EL (cell line): ENCODE results near the gene FAM53B.
"Not testable (repeated sequence)": the region's sequence is repeated elsewhere in the genome, so short reads cannot be mapped to it uniquely, and the experiment has no call there.

Source experiments
- DNase-seq: peaks from one replicate; pipeline ENCODE4 v3.0.0-alpha.2; 2016

Gene FAM53B

DNA sequence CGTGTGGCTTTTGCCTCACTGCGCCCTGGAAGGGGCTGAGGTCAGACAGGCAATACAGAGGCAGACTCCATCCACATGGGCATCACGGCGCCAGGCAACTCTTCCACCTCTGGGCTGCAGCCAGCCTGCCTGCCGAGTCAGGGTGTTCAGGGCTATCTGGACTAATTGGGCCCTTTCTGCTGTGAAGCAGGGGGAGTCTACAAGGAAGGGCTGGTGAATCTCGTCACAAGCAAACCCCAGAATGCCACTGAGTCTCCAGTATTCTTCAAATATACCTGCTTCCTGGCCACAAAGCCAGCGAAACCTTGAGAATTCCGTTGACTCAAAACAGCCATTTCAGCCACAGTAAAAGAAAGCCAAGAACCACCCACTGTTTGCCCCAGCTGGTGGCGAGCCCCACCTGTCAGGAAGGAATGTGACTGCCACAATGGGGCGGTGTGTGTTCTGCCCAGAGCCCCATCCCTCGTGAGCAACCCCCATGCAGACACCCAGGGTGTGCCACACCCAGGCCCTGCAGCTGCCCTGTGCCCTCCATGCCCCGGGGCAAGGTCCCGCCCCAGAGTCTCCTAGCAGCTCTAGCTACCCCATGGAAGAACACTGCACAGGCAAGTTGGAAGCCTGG, 117.3 kb downstream of the FAM53B start:
- DNase-seq, result no peak

DNA sequence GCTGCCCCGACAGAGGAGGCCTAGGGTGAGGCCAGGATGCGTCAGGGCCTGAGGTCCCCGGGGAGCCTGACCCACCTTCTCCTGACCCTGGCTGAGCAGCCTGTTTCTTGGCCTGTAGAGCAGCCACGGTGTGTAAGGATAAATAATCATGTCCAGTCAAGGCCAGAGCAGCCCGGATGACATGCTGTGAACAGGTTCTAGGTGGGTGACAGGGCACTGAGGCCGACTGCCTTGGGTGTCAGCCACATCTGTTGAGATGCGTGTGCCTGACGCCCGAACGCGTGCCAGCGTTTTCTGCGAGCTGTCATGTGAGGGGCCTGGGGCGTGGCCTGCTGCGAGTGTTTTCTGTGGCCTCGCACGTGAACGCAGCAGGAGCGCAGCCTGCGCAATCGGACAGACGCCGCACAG, 118.3 kb downstream of the FAM53B start:
- no peak for DNase-seq

DNA sequence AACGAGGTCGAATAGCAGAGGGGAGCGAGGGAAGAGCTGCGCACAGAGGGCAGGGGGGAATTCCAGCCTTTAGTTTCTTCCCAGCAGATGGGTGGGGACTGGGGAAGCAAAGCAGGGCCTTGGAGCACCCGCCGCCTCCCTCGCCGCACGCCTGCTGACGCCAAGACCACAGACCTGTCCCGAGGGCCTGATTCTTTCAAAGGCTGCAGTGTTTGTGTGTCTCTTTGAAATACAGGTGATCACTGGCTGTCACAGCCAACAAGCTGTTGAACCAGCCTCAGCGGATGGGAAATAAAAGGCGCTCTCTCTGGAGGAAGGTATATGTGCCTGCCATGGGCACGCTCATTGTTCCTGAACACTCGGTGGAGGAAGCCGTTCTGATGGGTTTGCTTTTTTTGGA, 119.3 kb downstream of the FAM53B start:
- no peak for DNase-seq

DNA sequence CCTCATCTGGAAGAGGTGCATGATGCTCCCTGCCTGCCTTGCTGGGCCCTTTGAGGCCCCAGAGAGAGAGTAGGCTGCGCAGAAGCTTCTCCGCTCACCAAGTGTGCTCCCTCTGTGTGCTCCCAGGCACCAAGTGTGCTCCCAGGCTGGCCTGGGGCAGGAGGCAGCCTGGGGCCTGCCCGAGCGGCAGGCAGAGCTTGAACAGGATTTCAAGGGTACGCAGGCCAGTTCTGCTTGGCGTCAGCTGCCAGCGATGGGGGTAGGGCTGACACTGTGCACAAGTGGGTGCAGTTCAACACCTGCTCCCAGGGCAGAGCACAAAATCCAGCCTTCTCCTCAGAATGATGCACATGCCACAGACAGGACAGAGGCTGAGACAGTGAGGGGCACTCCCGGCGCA, 119.7 kb downstream of the FAM53B start:
- DNase-seq, result no peak

DNA sequence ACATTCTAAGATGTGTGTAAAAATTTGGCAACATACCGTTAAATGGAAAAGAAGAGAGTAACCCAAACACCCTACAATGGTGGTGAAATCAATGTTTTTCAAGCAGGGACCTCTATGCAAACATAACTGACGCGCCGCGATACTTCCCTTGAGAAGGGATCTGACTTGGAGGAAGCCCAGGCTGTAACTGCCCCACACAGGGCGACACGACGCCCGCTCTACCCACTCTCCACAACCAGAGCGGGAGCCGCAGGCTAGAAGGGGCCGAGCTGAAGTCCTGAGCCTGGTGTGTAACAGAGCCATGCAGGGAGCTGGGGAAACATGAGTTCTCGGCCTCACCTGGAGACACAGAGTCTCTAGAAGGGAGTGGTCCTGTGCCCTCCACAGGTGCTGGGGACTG, 120.2 kb downstream of the FAM53B start:
- DNase-seq, result no peak

DNA sequence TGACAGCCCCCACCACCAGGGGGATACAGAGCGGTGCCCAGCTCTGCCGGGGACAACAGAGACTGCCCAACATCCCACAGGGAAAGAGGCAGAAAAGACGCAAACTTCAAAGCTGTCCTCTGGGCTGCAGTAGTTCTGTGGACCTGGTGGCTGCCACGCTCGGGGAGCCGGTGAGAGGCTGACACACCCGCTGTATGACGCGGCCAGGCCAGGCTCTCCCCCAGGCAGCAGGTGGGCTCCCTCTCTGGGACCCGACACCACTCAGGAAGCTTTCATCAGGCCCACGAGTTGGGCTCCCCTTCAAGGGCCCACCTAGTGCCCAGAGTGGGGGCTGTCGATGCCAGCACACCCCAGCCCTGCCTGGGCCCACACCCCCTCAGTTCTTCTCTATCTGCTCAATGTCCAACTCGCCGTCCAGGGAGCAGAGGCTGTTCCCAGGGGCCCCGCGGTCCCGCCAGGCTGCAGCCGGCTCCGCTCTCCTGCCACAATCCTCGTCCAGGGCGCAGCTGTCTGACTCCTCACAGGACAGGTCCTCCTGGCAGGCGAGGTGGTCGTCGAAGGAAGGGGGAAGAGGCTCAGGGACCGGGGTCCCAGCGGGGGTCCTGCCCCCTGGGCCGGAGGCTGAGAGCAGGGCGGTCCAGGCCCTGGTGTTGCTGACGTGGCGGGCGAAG, 121.2 kb downstream of the FAM53B start:
- no peak for DNase-seq

GRCh38 chr10:124622158-124622557, 122.0 kb downstream of the FAM53B start:
- no peak for DNase-seq

GRCh38 chr10:124621637-124622036, 122.5 kb downstream of the FAM53B start:
- no peak for DNase-seq

DNA sequence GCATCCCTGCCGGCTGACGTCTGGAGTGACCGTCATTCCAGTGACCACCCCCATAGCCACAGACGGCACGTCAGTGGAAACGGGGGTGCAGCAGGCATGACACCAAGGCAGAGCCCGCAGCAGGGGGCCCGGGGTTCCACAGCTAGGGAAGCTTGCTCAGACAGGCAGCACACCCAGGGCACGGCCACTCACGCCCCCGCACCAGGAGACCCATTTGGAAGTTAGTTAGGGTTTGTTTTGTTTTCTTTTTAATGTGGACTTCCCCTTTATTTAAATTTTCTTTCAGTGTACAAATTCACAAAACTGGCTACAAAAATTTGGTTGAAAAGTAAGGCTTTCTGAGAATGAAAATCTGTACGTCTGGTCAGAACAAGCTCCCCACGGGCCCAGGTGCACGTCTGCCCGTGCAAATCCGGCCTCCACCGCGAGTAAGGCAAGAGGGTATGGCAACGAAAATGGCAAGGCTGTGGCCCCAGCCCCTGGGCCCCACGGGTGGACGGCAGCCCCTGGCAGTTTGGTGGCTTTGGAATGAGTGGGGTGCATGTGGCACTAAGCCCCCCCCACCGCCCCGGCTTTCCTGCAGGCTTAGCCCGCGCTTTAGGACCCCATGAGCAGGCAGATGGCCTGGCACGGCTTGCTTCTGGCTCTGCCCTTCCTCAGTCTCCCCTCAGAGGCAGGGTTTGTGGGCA, 124.2 kb downstream of the FAM53B start:
- no peak for DNase-seq

DNA sequence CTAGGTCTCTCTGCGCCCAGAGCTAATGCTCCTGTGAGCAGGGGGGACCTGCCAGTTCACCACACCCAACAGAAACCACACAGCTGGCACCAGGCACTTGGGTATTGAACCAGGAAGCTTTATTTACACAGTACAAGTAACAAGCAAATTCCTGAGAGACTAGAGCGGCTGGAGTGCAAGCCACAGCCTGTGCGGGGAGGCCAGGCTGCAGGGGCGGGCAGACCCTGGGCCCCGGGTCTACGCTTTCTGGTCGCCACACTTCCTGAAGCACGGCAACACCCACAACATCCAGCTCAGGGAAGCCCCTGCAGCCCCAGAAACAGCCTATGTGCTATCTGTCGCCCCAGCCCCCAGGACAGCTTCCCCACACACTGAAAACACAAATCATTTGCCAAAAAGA, 125.0 kb downstream of the FAM53B start:
- DNase-seq, result no peak

DNA sequence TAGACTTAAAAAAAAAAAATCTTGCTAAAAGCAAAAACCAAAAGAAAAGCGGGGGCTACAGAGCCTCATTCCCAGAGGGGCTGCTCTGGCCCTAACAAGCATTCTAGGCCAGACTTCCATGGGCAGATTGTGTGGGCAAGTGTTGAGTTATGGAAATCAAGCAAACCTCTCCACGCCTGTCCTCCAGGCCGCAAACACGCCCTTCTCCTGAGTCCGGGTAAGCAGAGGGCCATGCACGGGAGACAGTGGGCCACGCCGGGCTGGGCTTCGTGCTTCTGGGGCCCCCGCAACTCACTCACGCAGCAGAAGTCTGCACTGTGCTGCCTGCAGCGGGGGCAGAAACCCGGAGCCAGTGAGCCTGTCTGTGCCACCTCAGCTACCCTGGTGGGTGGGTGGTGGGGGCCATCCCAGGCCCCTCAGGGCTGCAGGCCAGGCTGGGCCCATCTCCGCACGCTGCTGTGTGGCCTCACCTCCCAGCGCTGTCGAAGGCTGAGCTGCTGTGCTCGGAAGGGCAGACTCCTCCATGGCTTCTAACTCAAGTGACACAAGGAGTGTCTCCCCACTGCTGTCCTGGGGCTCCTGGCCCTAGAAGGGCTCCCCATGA, 125.6 kb downstream of the FAM53B start:
- DNase-seq, result no peak

DNA sequence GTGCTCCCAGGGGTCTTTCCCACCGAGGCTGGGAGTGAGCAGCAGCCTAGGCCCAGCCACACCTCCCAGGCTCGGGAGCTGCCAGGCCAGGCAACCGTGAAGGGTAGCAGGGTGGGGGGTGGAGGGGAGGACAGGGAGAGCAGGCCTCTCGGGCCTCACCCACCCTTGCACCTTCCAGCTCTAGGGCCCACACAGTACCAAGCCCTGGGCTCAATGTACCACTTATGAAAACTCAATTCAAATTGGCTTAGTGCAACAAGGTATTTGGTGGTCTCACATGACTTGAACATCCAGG, 127.4 kb downstream of the FAM53B start:
- no peak for DNase-seq

- no peak for DNase-seq
These were observed 127.9 kb downstream of the FAM53B start for GRCh38 chr10:124616040-124616835.

DNA sequence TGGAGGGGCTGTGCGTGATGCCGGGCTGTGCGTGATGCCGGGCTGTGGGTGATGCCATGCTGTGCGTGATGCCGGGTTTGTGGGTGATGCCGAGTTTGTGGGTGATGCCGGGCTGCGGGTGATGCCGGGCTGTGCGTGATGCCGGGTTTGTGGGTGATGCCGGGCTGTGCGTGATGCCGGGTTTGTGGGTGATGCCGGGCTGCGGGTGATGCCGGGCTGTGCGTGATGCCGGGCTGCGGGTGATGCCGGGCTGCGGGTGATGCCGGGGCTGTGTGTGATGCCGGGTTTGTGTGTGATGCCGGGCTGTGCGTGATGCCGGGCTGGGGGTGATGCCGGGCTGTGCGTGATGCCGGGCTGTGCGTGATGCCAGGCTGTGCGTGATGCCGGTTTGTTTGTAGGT, 128.9 kb downstream of the FAM53B start:
- no peak for DNase-seq

GRCh38 chr10:124614003-124614659, 130.0 kb downstream of the FAM53B start:
- no peak for DNase-seq

GRCh38 chr10:124612611-124613498, 131.3 kb downstream of the FAM53B start:
- DNase-seq, result peak; percentile 14

GRCh38 chr10:124611738-124612137, 132.4 kb downstream of the FAM53B start:
- no peak for DNase-seq

DNA sequence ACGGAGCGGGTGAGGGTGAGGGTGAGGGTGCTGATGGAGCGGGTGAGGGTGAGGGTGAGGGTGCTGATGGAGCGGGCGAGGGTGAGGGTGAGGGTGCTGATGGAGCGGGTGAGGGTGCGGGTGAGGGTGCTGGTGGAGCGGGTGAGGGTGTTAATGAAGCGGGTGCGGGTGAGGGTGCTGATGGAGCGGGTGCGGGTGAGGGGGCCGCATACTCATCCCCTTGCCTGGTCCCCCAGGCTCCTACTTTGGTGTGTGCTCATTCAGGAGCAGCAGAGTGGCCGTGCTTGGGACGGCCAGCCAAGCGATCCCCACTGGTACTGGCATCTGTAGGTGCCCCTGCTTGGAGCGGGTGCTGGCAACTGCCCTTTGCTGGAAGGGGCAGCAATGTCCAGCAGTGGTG, 133.3 kb downstream of the FAM53B start:
- not testable (repeated sequence) for DNase-seq

DNA sequence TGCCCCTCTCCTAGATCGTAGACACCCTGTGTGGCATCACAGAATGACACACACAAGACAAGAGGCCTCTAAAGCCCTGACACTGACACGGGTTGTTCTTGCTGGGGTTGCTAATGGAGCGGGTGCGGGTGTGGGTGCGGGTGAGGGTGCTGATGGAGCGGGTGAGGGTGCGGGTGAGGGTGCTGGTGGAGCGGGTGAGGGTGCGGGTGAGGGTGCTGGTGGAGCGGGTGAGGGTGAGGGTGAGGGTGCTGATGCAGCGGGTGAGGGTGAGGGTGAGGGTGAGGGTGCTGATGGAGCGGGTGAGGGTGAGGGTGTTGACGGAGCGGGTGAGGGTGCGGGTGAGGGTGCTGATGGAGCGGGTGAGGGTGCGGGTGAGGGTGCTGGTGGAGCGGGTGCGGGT, 134.0 kb downstream of the FAM53B start:
- not testable (repeated sequence) for DNase-seq

GRCh38 chr10:124609698-124610097, 134.5 kb downstream of the FAM53B start:
- DNase-seq, result no peak

DNA sequence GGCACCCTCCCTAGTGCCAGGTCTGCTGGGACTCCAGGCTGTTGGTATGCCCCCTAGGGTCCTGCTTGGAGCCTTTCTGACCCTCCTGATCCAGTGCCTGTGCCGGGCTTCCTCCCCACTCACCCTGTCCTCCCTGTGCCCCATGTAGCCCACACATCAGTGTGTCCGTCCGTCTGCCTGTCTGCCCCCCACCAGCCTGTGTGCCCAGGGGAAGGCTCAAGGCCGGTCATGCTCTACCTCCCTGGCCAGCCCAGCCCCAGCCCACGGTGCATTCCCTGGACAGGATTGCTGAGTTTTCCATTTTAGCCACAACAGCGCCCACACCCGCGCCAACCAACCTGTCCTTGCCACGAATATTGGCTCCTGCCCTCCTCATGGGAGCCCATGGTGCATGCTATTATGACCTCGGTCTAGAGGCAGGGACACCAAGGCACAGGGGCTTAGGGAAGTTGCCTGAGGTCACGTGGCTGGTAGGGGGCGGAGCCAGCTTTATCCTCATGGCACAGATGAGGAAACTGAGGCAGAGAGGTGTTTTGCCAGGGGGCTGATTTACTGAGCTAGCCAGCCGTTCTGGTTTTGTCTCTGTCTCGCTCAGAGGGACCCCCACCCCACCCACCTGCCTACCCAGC, 136.0 kb downstream of the FAM53B start:
- no peak for DNase-seq
